Fibroblast of skin of abdomen (primary cell): Measurements from ENCODE around the gene OVAAL.
A peak's percentile ranks its signal among the peaks of the same experiment; 100 is the strongest.

Experiments
- DNase-seq: peaks from one replicate; pipeline ENCODE4 v3.0.0-alpha.2; 2013

OVAAL gene

DNA sequence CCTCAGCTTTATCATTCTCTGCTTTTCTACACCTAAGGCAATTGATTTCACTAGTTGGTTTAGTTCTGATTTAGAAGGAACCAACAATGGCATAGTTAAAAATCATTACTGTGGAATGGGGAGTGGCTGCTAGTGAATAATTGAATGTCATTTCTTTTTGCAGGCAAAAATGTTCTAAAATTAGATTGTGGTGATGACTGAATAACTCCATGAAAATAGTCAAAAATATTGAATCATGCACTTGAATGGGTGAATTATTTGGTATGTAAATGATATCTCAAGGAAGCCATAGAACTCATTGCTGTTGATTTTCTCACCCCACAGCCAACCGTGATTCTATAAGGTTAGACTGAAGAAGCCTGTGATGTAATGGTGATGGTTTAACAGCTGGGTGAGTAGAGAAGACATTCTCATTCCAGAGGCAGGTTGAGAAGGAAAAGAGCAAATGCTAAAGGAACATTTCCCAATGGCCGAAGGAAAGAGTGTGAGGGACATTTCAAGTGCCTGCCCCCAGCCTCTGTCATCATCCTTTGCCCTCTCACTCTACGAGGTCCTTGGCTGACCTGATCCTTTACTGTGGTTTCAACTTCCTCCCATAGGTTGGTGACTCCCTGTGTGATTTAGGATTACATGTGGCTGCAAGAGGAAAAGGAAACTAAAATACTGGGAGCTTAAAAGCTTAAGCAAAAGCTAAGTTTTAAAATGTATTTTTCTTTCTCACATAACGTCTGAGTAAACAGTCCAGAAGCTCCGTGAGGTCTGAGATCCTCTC lies 12.5 kb downstream of the OVAAL start:
- DNase-seq, result peak; percentile 44

DNA sequence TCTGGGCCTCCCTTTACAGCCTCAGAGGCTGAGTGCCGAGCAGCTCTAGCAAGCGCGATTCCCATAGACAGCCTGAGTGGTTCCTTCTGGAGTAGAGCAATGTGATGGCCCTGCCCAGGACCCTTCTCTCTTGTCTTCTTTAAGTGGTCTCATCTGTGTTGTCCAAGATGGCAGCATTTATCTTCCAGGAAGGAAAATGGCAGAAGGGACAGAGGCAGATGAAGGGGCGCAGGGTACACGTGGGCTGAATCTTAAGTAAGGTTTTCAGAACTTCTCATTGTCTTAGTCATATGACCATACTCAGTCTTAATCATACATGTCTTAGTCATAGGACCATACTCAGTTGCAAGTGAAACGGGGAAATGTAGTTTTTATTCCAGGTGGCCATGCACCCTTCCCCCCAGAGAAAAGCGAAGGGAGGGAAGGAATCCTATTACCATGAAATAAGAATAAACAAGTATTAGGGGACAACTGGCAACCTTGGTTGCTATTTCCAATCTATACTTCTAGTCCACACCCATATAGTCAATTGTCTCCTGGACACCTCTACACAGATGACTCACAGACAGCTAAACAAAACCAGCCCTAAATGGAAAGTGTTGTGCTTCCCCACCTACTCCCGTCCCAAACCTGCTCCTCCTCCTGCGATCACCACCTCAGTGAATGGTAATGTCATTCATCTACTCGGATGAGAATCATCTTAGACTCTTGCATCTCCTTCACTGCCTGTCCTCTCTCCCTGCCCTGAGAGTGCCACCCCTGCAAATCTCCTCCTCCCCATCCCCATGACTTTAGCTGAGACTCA lies 13.3 kb downstream of the OVAAL start:
- no peak for DNase-seq

DNA sequence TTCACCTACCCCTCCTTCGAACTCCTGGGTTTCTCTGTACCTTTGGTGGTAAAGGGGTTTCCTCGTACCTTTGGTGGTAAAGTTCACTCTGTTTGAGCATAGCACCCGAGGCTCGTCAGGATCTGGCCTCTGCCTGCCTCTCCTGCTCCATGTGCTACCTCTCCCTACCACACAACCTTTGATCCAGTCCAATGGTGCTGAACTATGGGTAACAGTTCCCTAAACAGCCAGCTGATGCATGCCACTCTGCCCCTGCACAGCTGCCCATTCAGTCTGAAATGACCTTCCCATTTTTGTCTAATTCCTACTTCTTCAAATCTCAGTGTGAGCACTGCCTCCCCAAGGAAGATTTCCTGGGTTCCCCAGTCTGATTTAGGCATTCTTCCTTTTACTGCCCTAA lies 14.0 kb downstream of the OVAAL start:
- DNase-seq, result no peak

DNA sequence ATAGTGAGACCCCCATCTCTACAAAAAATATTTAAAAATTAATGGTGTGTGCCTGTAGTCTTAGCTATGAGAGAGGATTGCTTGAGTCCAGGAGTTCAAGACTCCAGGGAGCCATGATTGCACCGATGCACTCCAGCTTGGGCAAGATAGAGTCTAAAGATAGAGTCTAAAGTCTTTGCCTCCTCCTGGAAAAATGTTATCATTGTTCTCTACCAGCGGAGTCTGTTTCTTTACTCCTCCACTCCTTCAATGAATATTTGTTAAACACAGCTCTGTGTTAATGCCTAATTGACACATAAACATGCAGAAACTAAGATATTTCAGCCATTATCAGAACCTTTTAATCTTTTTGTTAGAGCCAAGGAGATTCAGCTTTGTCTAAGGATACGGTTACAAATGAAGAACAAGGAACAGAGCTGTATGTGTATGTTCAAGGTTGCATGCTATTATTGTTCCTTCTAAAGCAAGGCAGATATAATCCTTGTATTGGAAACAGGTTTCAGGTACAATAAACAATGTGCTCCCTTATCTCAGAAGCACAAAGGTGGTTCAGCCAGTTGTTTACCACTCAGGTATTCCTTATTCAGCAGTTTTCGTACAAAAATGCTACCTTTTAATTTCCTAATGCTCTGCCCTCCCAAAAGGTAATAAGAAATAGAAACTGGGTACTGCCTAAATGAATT lies 15.4 kb downstream of the OVAAL start:
- DNase-seq, result no peak

DNA sequence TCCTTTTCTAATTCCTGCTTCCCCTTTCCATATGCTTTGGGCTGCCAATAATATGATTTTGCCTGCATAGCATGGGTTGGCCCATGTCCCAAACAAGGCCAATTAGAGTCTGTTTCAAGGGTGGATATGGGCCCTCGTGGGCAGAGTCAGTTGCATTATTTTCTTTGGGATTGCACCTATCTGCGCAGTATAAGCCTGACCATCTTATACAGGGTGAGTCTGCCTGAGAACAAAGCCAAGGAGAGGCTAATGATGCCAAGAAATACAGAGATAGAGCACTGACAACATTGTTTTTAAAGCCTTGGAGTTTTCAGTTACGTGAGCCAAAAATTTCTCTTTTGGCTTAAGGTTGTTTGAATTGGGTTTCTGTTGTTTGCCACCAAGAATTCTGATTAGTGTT lies 18.6 kb downstream of the OVAAL start:
- no peak for DNase-seq

DNA sequence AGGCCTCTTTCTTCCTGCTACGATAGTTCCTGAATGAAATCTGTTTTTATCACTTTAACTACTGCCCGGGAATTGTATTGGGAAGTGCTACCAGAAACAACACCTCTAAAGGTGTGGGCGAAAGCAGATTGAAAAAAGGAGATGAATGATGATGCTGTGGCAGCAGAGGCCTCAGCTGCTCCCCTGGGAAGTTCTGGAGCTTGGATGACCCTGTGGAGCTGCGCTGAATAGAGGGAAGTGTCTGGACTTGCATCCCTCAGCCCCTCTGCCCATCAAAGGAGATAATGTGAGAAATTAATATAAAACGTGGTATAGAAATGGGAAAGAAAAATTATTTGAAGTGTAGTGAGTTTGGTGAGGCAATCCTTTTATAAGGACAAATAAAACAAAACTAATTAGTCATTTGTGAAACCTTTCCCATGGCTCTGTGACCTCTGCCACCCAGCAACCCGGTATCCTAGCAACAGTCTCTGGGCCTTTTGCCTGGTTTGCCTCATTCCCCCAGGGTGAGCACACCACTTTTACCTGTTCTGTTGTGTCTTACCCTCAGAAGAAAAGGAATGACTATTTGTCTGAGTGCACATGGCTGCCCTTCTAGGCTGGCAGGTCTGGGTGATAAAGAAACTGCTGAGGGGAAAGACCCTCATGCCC lies 21.3 kb downstream of the OVAAL start:
- no peak for DNase-seq

DNA sequence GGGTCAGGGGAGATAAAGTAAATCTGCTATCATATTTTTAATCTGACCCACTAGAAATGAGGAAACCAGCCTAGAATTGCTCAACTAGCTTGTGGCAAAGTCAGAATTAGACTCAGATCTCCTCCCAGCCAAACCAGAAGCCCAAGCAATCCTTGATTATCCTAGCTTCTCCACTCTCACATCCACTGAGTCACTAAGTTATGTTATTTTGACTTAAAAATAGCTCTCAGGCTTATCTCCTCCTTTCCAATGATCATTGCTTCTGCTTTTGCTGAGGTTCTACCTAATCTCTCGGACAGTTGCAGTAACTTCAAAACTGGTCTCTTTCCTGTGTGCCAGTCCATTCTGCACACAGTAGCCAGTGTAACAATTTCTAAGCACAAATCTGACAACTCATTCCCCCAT lies 22.9 kb downstream of the OVAAL start:
- no peak for DNase-seq

DNA sequence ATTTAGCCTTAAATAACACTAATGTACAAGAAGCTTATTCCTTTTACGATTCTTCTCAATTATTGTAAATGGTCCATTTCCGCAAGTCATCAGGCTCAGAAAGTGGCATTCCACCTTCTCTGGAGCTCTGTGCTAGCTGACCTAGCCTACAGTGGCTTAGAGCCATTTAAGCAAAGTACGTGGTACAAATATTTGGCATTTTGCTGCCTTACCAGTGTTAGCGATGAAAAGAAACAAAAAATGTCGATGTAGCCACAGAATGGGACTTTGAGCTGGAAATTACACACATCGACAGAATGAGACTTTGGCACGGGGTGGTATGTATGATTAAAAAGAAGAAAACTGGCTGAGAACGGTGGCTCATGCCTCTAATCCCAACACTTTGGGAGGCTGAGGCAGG lies 26.1 kb downstream of the OVAAL start:
- no peak for DNase-seq

DNA sequence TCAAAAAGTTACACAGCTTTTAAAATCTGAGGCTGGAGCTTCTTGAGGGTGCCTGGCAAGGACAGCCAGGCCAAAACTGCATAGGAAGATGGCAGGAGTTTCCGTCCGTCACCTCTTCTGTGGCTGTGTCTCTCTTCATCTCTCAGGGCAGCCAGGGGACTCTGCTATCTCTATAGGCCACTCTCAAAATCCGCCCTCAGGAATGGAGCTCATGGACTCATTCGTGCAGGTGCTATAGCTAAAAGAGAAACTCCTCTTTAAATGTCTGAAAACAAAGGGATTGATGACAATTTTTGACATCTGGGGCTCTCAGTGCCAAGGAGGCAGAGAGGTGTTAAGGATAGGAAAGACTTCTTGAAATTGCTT lies 27.2 kb downstream of the OVAAL start:
- DNase-seq, result no peak

DNA sequence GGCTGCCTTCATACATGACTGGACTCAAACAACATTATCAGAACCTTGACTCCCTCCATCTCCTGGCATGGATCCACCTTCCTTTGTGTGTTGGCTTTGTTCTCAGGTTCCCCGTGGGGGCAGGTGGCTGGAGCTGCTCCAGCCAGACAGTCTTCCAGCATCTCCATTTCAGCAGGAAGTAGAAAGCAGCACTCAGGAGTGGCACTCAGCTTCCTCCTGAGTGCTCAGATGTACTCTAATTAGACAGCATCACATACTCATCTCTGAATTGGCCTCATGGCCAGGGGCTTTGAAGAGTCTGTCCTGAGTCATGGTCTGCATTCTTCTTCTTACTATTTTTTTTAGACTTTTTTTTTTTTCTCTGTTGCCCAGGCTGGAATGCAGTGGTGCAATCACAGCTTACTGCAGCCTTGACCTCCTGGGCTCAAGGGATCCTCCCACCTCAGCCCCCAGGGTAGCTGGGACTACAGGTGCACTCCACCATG lies 27.9 kb downstream of the OVAAL start:
- DNase-seq, result peak; percentile 72

DNA sequence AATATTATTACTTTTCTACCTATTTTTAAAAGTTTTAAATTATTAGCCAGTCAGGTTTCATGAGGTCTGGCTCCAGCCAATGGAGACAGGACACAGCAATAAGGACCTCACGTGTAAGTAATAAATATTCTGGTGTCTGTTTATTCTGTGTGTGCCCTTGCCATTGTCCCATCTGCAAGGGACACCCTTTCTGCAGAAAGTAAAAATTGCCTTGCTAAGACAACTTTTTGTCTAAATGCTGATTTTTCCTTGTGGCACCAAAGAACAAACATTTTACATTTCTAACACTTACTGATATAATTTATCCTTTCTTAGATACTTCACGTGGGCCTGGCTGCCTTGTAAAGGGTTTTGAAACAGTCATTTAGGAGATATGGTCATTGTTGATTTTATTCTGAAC lies 29.4 kb downstream of the OVAAL start:
- DNase-seq, result no peak

DNA sequence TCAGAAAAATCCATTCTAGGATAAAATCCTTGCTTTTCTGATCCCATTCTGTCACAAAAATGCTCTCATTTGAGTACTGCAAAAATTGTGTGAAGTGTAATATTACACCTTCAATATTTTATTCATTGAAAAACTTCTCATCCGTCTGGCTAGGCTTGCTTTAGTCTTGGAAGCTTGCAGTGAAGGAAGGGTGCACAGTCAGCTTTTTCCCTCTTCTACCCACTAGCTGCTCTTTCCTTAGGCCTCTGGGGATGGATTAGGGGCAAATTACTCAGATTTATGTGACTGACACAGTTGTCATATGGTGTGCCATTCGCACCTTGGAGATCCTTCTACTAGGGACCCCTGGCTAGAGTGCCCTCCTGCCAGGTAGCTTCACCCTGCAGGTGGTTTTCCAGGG lies 32.1 kb downstream of the OVAAL start:
- DNase-seq, result no peak

DNA sequence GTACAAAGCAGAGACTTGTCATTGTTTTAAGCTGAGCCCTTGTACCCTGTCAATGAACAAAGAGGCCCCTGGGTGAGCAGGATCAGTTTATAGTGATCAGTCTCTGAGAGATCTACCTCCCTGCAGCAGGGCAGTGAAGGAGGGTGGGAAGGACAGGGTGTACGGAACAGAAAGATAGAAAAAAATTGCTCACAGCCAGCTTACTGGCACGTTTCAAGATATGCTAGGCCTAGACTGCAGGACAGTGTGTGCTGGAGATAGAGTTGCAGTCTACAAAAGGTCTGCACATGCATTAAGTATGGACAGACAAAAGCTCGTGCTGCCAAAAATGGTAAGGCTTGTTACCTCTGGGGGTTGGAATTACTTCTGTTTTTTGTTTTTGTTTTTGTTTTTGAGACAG lies 34.6 kb downstream of the OVAAL start:
- DNase-seq, result no peak

DNA sequence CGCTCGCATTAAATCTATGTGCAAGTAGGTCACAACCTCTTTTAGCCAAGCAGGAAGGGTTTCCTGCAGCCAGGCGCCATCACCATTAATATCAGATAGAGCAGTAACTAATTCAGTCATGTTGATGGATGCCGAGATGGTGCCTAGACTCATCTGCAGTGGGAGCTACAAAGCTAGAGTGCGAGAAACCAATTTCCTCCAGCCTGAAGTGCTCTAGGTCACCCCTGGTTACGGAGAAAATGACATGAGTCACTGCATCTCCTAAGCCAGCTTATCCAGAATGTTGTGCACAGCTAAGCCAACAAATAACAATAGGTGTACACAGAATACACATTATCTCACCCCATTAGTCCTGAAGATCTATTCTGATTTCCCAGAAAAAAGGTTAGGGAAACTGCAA lies 36.0 kb downstream of the OVAAL start:
- no peak for DNase-seq

DNA sequence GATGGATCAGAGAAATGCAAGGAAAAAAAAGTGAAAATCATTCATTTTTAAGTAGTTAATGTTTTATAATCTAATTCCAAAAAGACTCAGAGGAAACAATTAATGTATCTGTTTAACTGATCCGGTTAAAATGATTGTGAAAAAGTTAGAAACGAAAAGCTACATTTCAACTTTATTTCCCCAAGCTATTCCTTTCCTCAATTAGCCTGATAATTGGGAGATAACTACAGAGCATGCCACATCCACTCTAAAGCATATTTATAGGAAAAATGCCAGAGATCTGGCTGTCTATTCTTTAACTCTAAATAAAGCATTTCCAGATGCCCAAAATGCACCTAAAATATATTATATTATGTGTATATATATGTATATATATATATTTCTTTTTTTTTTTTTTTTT lies 37.2 kb downstream of the OVAAL start:
- DNase-seq, result no peak

DNA sequence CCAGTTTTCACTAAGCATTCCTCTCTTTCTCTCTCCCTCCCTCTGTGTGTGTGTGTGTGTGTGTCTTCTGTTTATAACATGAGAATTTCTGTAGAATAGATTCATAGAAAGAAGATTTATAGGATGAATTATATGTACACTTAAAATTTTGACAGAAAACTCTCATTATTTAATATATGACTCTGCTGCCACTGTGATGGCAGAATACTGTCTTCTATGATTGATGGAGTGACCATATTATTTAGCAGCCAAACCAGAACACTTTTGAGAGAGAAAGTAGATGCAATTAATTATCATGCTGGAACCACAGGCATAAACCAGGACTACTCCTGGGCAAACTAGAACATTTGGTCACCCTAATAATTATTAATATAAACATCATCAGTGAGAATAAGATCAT lies 38.8 kb downstream of the OVAAL start:
- no peak for DNase-seq

DNA sequence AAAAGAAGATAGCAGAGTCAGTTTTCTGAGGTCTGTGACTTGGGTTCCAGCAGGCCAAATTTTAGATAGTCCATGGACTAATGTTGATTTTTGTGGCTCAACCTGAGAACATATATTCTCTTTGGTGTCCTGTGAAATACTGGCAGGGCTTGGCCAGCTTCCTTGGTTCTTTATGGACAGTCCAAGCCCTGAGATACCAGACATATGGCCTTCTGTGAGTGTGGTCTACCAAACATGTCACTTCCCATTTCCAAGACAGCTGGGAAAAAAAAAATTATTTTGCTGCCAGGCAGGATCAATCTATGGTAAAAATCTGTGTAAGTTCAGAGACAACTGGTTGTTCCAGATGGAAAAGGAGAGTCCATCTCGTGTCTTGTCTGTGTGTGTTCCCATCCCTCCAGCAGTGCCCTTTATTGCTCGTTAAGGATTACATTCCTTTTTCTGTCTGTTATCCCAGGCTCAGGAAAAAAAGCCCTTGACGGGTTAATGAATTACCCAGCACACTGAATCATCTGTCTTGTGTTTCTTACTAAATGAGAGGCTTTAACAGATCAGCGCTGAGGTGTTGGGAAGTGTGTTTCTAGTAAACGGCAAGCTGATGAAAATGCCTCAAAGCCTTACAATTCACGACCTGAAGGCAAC lies 39.7 kb downstream of the OVAAL start:
- DNase-seq, result peak; percentile 12

DNA sequence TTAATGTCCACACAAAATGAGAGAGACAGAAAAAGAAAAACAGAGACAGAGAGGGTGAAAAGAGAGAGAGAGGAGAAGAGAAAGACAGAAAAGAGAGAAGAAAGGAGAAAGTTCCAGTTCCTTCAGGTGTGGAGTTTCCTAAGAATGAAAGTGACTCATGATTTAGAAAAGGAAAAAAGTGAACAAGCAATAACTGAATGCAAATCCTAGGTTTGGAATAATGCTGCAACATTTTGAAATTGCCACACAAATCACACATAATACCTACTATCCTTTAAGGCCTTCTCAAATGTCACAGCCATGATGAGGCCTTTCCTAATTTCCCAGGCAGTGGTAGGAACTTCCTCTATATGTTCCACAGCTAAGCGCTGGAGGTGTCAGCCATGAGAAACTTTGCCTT lies 41.6 kb downstream of the OVAAL start:
- DNase-seq, result no peak

DNA sequence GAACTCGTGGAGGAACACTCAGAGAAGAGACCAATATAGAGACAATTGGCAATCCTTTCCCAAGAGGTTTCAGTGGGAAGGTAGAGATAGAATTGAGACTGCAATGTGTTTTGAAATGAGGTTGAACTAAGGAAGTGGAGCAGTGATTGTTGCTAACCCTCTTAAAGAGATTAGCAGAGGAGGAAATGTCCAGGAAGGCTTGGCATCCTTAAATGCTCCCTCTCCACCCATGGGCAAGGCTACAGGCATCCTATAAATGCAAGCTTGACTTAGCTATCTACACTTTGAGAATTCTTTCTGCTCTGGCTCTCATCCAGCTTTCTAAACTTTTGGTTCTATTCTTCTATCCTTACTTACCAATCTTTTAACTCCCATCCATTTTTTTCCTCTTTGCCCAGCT lies 42.7 kb downstream of the OVAAL start:
- no peak for DNase-seq

DNA sequence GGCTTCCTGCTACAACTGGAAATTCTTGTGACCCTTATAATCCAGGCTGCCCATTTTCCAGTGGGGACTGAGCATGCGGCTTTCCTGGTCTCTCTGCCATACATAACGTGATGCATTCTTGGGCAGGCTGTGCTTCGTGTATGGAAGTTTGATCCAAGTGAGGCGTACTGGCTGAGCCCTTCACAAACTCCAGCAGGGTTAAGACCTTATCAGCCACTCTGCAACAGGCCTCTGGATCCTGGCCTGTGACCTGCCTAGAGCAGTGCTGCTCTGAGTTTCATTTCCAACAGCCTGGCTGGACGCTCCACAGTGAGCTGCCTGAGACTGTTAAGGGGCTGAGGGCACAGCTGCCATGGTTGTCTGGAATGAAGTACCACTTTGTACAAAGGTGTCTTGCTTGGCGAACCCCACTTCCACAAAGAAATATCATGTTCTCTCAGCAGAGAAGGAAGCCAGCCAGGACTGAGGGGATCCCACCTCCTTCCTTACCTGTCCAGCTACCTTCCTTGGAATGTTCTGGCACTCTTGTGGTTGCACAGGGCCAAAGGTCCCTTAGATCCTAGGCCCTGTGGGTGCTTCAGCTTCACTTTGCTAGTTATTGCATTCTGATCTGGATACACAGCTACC lies 44.6 kb downstream of the OVAAL start:
- DNase-seq, result no peak

DNA sequence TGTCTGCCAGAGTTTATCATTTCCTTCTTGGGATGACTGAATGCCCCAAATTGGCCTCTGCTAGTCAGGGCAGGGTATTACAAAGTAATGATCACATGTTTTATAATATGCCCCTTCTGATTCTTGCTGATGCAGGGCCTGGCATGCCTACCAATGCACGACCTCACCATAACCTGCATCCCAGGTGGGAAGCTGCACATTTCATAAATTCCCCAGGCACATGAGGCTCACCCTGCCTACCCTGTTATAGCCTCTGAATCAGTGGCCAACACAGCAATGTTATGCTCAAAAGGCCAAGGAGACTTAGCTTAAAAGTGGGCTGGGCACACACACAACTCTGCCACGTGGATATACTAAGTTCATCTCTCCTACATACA lies 45.1 kb downstream of the OVAAL start:
- no peak for DNase-seq

DNA sequence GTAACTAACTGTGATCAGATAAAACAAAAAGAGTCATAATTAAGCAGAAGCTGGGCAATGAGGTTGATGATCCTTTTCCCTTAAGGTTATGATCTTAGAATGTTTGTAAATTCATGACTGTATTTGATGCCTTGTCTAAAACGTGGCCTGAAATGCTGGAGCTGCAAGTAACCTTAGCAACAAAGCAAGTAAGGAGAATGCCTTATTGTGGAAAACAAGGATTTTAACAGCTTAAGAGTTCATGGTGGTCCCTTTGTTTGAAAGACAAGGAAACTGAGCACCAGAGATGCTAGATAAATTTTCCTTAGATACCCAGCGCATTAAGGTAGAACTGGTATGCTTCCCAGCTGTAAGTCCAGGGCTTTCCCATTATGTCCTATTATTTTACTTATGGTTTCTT lies 47.4 kb downstream of the OVAAL start:
- no peak for DNase-seq
